LNCaP clone FGC (cell line): ENCODE measurements around the gene ACAA1.
"Not testable (repeated sequence)": the region's sequence is repeated elsewhere in the genome, so short reads cannot be mapped to it uniquely, and the experiment has no call there.

Experiments used
- DNase-seq: peaks from one replicate; pipeline ENCODE4 v3.0.0-alpha.2; 2011; ENCODE audit warnings: low read depth
- H3K4me3 ChIP-seq: 2 replicates; pipeline ENCODE4 v1.5.1; 2011; ENCODE audit warnings: mild to moderate bottlenecking, low read depth, low read length, control low read depth
- CTCF ChIP-seq: IDR thresholded peaks from 2 replicates; pipeline ENCODE4 v1.5.1; 2012; ENCODE audit warnings: mild to moderate bottlenecking; ENCODE audit not compliant: control insufficient read depth, insufficient read depth; ENCODE audit errors: extremely low read depth

ACAA1 gene

GRCh38 chr3:38163117-38163840 is 26.4 kb upstream of the ACAA1 start:
- no peak overlapping the region for H3K4me3 ChIP-seq
- DNase-seq, result no peak
- TF ChIP-seq CTCF, result no peak

GRCh38 chr3:38160704-38161103 is 23.8 kb upstream of the ACAA1 start:
- not testable (repeated sequence) for DNase-seq, H3K4me3 ChIP-seq

GRCh38 chr3:38158472-38158871 is 21.5 kb upstream of the ACAA1 start:
- H3K4me3 ChIP-seq, result no peak overlapping the region
- no peak for DNase-seq
- no peak for TF ChIP-seq CTCF

- DNase-seq, result no peak
- TF ChIP-seq CTCF, result no peak
- no peak overlapping the region for H3K4me3 ChIP-seq
Measured at GRCh38 chr3:38157595-38157994, 20.7 kb upstream of the ACAA1 start.

- no peak for TF ChIP-seq CTCF
- no peak for DNase-seq
- no peak overlapping the region for H3K4me3 ChIP-seq
Measured at GRCh38 chr3:38157117-38157516, 20.2 kb upstream of the ACAA1 start.

GRCh38 chr3:38155825-38156224 is 18.9 kb upstream of the ACAA1 start:
- TF ChIP-seq CTCF, result no peak
- DNase-seq, result no peak
- no peak overlapping the region for H3K4me3 ChIP-seq

- DNase-seq, result no peak
- no peak for TF ChIP-seq CTCF
- no peak overlapping the region for H3K4me3 ChIP-seq
Measured at GRCh38 chr3:38154625-38155255, 17.8 kb upstream of the ACAA1 start.
